ENCODE results near the gene INSIG1.

The INSIG1 gene

GRCh38 chr7:155336812-155337602 lies 39.3 kb downstream of the INSIG1 start:
- Histone ChIP-seq H3K36me3 (no peaks in the 10 kb centered on the region), H3K4me1 (no peaks in the 10 kb centered on the region), H3K27ac (no peak overlapping the region), H3K9me3 (no peaks in the 10 kb centered on the region), H3K4me3 (no peak overlapping the region), H3K27me3 (peaks cover 0 to 34% of the 10 kb centered on the region in 2 donors)
- intact Hi-C loops (cut with DNase I; ENCODE audit: low total_unique reads): no loop called here
- no peak for DNase-seq
- TF ChIP-seq, protein P1, sequence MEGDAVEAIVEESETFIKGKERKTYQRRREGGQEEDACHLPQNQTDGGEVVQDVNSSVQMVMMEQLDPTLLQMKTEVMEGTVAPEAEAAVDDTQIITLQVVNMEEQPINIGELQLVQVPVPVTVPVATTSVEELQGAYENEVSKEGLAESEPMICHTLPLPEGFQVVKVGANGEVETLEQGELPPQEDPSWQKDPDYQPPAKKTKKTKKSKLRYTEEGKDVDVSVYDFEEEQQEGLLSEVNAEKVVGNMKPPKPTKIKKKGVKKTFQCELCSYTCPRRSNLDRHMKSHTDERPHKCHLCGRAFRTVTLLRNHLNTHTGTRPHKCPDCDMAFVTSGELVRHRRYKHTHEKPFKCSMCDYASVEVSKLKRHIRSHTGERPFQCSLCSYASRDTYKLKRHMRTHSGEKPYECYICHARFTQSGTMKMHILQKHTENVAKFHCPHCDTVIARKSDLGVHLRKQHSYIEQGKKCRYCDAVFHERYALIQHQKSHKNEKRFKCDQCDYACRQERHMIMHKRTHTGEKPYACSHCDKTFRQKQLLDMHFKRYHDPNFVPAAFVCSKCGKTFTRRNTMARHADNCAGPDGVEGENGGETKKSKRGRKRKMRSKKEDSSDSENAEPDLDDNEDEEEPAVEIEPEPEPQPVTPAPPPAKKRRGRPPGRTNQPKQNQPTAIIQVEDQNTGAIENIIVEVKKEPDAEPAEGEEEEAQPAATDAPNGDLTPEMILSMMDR (IDR thresholded peaks at IDR 0.05): no peak

GRCh38 chr7:155337946-155338631 lies 40.4 kb downstream of the INSIG1 start:
- H3K36me3 ChIP-seq: no peaks in the 10 kb centered on the region
- H3K4me1 ChIP-seq: no peaks in the 10 kb centered on the region
- H3K4me3 ChIP-seq: no peak overlapping the region
- TF ChIP-seq, protein P1 (IDR thresholded peaks at IDR 0.05): no peak
- no peaks in the 10 kb centered on the region for H3K9me3 ChIP-seq
- DNase-seq: no peak
- H3K27ac ChIP-seq: no peak overlapping the region
- H3K27me3 ChIP-seq: peaks cover 0 to 36% of the 10 kb centered on the region in 2 donors
- intact Hi-C loops (cut with DNase I; ENCODE audit: low total_unique reads): no loop called here

DNA sequence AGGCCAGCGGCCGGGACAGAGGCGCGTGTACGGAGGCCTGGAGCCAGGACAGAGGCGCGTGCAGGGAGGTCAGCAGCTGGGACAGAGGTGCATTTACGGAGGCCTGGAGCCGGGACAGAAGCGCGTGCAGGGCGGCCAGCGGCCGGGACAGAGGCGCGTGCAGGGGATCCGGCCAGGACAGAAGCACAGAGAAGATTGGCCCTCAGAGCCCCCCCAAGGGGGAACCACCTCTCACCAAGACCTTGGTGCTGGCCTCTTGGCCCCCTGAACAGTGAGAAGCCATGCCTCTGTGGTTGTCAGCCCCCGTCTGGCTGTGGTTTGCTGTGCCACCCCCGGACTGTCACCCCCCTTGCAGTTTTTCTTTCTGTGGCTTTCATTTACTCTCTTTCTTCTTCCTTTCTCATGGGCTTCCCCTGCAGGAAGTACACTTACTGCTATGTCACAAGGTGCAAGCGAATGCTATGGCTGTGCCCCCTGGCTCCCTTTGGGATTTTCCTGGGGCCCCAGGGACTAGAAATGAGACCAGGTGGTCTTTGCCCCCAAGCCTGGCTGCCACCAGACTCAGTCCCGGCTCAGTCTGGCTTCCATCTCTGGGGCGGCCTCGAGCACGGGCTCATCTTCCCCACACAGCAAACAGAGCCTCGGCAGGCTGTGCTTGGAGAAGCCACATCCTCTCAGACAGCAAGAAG lies 41.1 kb downstream of the INSIG1 start:
- no peak for DNase-seq
- Histone ChIP-seq H3K27me3 (peaks cover 0 to 36% of the 10 kb centered on the region in 2 donors), H3K27ac (no peak overlapping the region), H3K9me3 (no peaks in the 10 kb centered on the region), H3K36me3 (no peaks in the 10 kb centered on the region), H3K4me3 (no peak overlapping the region), H3K4me1 (no peaks in the 10 kb centered on the region)
- TF ChIP-seq, protein P1 (IDR thresholded peaks at IDR 0.05): no peak
- intact Hi-C loops (cut with DNase I; ENCODE audit: low total_unique reads): no loop called here

DNA sequence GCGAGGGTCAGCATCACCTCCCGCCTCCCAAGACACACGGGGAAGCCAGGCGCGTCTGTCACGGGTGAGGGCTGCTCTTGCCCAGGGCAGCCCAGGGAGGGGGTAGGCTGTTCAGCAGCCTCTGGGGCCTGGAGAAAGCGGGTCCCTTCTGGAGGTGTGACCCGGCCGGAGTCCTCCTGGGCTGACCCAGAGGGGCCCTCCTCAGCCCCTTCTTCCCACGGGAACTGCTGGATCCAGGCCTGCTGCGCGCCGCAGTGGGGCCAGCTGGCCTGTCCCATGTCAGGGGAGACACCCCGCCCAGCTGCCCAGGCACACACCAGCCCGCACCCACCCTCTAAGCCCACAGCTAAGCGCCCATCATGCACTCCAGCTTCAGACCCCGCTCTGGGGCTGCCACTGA lies 41.8 kb downstream of the INSIG1 start:
- Histone ChIP-seq H3K36me3 (no peaks in the 10 kb centered on the region), H3K27ac (no peak overlapping the region), H3K4me3 (no peak overlapping the region), H3K27me3 (peaks cover 0 to 40% of the 10 kb centered on the region in 2 donors), H3K9me3 (no peaks in the 10 kb centered on the region), H3K4me1 (peaks cover 0 to 2% (median 1%) of the 10 kb centered on the region in 4 donors)
- TF ChIP-seq, protein P1 (IDR thresholded peaks at IDR 0.05): no peak
- intact Hi-C loops (cut with DNase I; ENCODE audit: low total_unique reads): no loop called here
- no peak for DNase-seq

DNA sequence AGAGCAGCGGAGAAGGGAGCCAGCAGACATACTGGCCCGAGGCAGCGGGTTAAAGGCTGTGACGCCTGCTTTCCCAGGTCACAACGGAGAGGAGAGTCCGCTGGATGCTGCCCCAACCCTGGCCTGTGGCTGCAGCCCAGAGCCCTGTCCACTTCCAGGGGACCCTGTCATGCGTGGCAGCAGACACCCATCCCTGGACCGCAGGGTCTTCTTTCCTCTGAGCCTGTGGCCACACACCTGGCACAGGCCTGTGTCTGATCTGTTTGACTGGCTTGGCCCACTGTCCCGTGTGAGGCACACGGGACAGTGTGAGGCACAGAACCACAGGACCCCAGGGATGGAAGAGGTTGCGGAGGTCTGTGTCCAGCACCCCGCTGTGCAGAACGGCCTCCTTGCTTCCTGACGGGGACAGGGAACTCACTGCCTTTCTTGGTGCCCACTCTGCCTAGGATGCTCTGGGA lies 42.4 kb downstream of the INSIG1 start:
- peaks cover 0 to 43% of the 10 kb centered on the region in 2 donors for H3K27me3 ChIP-seq
- TF ChIP-seq, protein P1 (IDR thresholded peaks at IDR 0.05): no peak
- intact Hi-C loops (cut with DNase I; ENCODE audit: low total_unique reads): loop anchor here (5.0 kb wide), 1 partner anchor 413 kb away; no protein-coding TSS in a partner anchor
- no peaks in the 10 kb centered on the region for H3K36me3 ChIP-seq
- H3K4me1 ChIP-seq: peaks cover 0 to 8% (median 6%) of the 10 kb centered on the region in 4 donors
- H3K4me3 ChIP-seq: no peak overlapping the region
- H3K9me3 ChIP-seq: no peaks in the 10 kb centered on the region
- DNase-seq: no peak
- no peak overlapping the region for H3K27ac ChIP-seq
